Measurements from ENCODE around the gene NAT10.

DNA sequence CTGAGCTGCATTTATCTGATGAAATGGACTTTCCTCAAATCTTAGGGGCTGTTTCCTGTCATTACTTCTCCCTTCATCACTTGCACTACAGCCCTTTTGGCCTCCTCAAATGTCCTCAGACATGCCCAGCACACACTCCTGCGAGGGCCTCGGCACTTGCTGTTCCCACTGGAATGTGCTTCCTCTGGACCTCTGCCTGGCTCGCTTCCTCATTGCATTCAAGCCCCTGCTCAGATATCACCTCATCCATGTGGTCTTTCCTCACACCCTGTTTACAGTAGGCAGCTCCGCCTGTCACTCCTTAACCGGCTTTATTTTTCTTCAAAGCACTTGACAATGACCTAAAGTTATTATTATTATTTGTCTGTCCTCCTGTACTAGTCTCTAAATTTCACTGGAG is 9.0 kb downstream of the NAT10 start:
- no peak for TF ChIP-seq POLR2A (IDR thresholded peaks at IDR 0.05)
- TF ChIP-seq, protein P1, sequence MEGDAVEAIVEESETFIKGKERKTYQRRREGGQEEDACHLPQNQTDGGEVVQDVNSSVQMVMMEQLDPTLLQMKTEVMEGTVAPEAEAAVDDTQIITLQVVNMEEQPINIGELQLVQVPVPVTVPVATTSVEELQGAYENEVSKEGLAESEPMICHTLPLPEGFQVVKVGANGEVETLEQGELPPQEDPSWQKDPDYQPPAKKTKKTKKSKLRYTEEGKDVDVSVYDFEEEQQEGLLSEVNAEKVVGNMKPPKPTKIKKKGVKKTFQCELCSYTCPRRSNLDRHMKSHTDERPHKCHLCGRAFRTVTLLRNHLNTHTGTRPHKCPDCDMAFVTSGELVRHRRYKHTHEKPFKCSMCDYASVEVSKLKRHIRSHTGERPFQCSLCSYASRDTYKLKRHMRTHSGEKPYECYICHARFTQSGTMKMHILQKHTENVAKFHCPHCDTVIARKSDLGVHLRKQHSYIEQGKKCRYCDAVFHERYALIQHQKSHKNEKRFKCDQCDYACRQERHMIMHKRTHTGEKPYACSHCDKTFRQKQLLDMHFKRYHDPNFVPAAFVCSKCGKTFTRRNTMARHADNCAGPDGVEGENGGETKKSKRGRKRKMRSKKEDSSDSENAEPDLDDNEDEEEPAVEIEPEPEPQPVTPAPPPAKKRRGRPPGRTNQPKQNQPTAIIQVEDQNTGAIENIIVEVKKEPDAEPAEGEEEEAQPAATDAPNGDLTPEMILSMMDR (IDR thresholded peaks at IDR 0.05), result no peak
